PC-3 (cell line): Measurements from ENCODE around the gene TCF12.

ENCODE experiments used
- EZH2 ChIP-seq: fragments of 300-600 bp; sonication (generic); IDR thresholded peaks from one replicate; pipeline ENCODE4 v1.6.1; 2017; ENCODE audit warnings: antibody characterized with exemption, mild to moderate bottlenecking, low read length; ENCODE audit not compliant: unreplicated experiment
- EZH2phosphoT487 ChIP-seq: fragments of 300-600 bp; sonication (generic); IDR thresholded peaks from 2 replicates; pipeline ENCODE4 v1.6.1; 2018; ENCODE audit warnings: mild to moderate bottlenecking, antibody characterized with exemption, low read length, borderline replicate concordance
- TF ChIP-seq, protein P1 (sequence below): fragments of 300-600 bp; sonication (generic); conservative IDR thresholded peaks from 2 replicates; pipeline ENCODE4 v1.5.1; 2017; ENCODE audit warnings: antibody characterized with exemption, low read depth, mild to moderate bottlenecking, low read length

DNA sequence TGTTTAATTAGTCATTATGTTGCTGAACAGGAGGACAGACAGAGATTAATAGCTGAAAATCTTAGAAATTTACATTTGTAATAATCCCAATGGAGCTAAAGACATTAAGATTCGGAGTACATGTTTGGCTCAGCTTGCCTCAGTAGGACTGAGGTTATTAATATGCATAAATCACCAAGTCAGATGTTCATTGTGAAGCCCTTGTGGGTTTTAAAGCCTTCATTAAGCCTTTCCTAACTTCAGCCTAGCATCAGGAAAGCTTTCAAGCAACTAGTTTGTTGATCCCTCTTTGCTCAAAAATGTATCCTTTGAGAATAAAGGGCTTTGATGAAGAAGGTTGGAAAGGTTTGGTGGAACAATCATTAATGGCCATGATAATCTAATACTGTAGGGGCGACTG, 279.7 kb downstream of the TCF12 start:
- TF ChIP-seq, protein P1, sequence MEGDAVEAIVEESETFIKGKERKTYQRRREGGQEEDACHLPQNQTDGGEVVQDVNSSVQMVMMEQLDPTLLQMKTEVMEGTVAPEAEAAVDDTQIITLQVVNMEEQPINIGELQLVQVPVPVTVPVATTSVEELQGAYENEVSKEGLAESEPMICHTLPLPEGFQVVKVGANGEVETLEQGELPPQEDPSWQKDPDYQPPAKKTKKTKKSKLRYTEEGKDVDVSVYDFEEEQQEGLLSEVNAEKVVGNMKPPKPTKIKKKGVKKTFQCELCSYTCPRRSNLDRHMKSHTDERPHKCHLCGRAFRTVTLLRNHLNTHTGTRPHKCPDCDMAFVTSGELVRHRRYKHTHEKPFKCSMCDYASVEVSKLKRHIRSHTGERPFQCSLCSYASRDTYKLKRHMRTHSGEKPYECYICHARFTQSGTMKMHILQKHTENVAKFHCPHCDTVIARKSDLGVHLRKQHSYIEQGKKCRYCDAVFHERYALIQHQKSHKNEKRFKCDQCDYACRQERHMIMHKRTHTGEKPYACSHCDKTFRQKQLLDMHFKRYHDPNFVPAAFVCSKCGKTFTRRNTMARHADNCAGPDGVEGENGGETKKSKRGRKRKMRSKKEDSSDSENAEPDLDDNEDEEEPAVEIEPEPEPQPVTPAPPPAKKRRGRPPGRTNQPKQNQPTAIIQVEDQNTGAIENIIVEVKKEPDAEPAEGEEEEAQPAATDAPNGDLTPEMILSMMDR: no peak
- TF ChIP-seq EZH2phosphoT487: no peak
- TF ChIP-seq EZH2: no peak
